Neural progenitor cell (in vitro differentiated cells): ENCODE results near the gene LARGE1. TPM values are rescaled to one million over a fixed set of nuclear protein-coding genes. Genes with fewer than 3 reads are reported as not detected.

Experiments
- DNase-seq: peaks from one replicate; pipeline ENCODE4 v3.0.0-alpha.2; 2016; ENCODE audit warnings: low spot score
- H2AFZ ChIP-seq: fragments of 200-600 bp; sonication (generic); replicated peaks from 2 replicates; pipeline ENCODE4 v1.6.1; 2016; ENCODE audit warnings: antibody characterized with exemption
- H3F3A ChIP-seq: fragments of 200-600 bp; sonication (generic); 2 replicates; pipeline ENCODE4 v1.6.1; 2016; ENCODE audit warnings: antibody characterized with exemption, low read depth
- H3K27ac ChIP-seq: fragments of 200-600 bp; sonication (generic); 2 replicates; pipeline ENCODE4 v1.5.1; 2016; ENCODE audit warnings: mild to moderate bottlenecking
- H3K27me3 ChIP-seq: fragments of 200-600 bp; sonication (generic); 2 replicates; pipeline ENCODE4 v1.6.1; 2016; ENCODE audit warnings: mild to moderate bottlenecking, moderate library complexity
- H3K36me3 ChIP-seq: fragments of 200-600 bp; sonication (generic); 2 replicates; pipeline ENCODE4 v1.5.1; 2016
- H3K4me1 ChIP-seq: fragments of 200-600 bp; sonication (generic); 2 replicates; pipeline ENCODE4 v1.6.1; 2016; ENCODE audit warnings: mixed run types
- H3K4me2 ChIP-seq: fragments of 200-600 bp; sonication (generic); 2 replicates; pipeline ENCODE4 v1.6.1; 2016
- H3K4me3 ChIP-seq: fragments of 200-600 bp; sonication (generic); 2 replicates; pipeline ENCODE4 v1.5.1; 2016
- H3K79me2 ChIP-seq: fragments of 200-600 bp; sonication (generic); 2 replicates; pipeline ENCODE4 v1.6.1; 2016; ENCODE audit warnings: low read depth
- H3K9ac ChIP-seq: fragments of 200-600 bp; sonication (generic); 2 replicates; pipeline ENCODE4 v1.6.1; 2016
- H3K9me3 ChIP-seq: fragments of 200-600 bp; sonication (generic); 2 replicates; pipeline ENCODE4 v1.5.1; 2016; ENCODE audit warnings: low read depth
- H4K20me1 ChIP-seq: fragments of 200-600 bp; sonication (generic); 2 replicates; pipeline ENCODE4 v1.6.1; 2016; ENCODE audit warnings: low read depth
- H3K27ac Mint-ChIP-seq: 3 replicates; pipeline ENCODE4 v1.8.0; 2021; ENCODE audit warnings: mixed read lengths
- H3K27me3 Mint-ChIP-seq: 2 replicates; pipeline ENCODE4 v1.8.0; 2022; ENCODE audit warnings: low read depth, mild to moderate bottlenecking, inconsistent platforms, moderate library complexity, mixed read lengths; ENCODE audit not compliant: insufficient read depth
- H3K36me3 Mint-ChIP-seq: 3 replicates; pipeline ENCODE4 v1.8.0; 2021; ENCODE audit warnings: mixed read lengths
- H3K4me1 Mint-ChIP-seq: 3 replicates; pipeline ENCODE4 v1.8.0; 2021; ENCODE audit warnings: mixed read lengths
- H3K4me3 Mint-ChIP-seq: 3 replicates; pipeline ENCODE4 v1.8.0; 2021; ENCODE audit warnings: mild to moderate bottlenecking, moderate library complexity, mixed read lengths
- H3K9me3 Mint-ChIP-seq: 3 replicates; pipeline ENCODE4 v1.8.0; 2020; ENCODE audit warnings: mixed read lengths
- EZH2 ChIP-seq: fragments of 200-600 bp; sonication (generic); IDR thresholded peaks from 2 replicates; pipeline ENCODE4 v1.6.1; 2017; ENCODE audit warnings: antibody characterized with exemption, mild to moderate bottlenecking, moderate library complexity
- EZH2phosphoT487 ChIP-seq: fragments of 200-600 bp; sonication (generic); IDR thresholded peaks from 2 replicates; pipeline ENCODE4 v1.6.1; 2017; ENCODE audit warnings: antibody characterized with exemption
- total RNA-seq: library from RNA; depleted of rRNA; stranded (reverse); fragments of >200 nt; gene quantifications from 2 replicates; pipeline ENCODE4 v1.2.3, GENCODE V29; 2015; ENCODE audit warnings: low replicate concordance
- TF ChIP-seq, protein P1 (sequence below): fragments of 200-600 bp; sonication (generic); IDR thresholded peaks from 2 replicates; pipeline ENCODE4 v1.5.1; 2017; ENCODE audit warnings: antibody characterized with exemption, mild to moderate bottlenecking

The LARGE1 gene
- total RNA-seq, 1 donor from 2014 or later: 24.9 TPM

DNA sequence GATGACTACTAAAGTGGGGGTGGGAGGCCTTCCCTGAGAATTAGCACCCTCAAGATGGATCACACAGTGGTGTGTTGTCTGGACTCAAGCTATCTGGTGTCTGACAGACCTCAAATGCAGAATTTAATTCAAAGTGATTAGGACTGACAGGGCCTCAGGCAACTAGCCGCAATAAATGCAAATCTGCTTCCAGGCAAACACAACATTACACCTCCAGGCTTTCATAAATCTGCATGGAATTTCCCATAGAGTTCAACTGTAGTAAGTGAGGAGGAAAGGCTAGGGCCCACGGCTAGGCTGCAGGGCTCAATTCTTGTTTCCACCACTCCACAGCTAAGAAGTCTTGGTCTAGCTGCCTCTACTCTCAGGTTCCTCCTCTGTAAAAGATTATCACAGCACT, 331.4 kb downstream of the LARGE1 start:
- no peaks in the 10 kb centered on the region for H3K27me3 ChIP-seq
- H2AFZ ChIP-seq: no peak overlapping the region
- H3K4me3 ChIP-seq: no peak overlapping the region
- H3K4me1 ChIP-seq: peaks cover 6% of the 10 kb centered on the region
- H3K27ac Mint-ChIP-seq: no peak overlapping the region
- H3K27me3 Mint-ChIP-seq: peaks cover 4% of the 10 kb centered on the region
- H3K9me3 Mint-ChIP-seq: peaks cover 3% of the 10 kb centered on the region
- DNase-seq: no peak
- no peak overlapping the region for H3K4me2 ChIP-seq
- H3K27ac ChIP-seq: no peak overlapping the region
- no peaks in the 10 kb centered on the region for H3K36me3 ChIP-seq
- H3K36me3 Mint-ChIP-seq: peaks cover 15% of the 10 kb centered on the region
- no peaks in the 10 kb centered on the region for H3K79me2 ChIP-seq
- peaks cover 8% of the 10 kb centered on the region for H3K4me1 Mint-ChIP-seq
- H3F3A ChIP-seq: no peaks in the 10 kb centered on the region
- no peak for TF ChIP-seq EZH2
- no peak for TF ChIP-seq EZH2phosphoT487
- TF ChIP-seq, protein P1, sequence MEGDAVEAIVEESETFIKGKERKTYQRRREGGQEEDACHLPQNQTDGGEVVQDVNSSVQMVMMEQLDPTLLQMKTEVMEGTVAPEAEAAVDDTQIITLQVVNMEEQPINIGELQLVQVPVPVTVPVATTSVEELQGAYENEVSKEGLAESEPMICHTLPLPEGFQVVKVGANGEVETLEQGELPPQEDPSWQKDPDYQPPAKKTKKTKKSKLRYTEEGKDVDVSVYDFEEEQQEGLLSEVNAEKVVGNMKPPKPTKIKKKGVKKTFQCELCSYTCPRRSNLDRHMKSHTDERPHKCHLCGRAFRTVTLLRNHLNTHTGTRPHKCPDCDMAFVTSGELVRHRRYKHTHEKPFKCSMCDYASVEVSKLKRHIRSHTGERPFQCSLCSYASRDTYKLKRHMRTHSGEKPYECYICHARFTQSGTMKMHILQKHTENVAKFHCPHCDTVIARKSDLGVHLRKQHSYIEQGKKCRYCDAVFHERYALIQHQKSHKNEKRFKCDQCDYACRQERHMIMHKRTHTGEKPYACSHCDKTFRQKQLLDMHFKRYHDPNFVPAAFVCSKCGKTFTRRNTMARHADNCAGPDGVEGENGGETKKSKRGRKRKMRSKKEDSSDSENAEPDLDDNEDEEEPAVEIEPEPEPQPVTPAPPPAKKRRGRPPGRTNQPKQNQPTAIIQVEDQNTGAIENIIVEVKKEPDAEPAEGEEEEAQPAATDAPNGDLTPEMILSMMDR: no peak
- no peak overlapping the region for H3K9ac ChIP-seq
- no peaks in the 10 kb centered on the region for H3K9me3 ChIP-seq
- H3K4me3 Mint-ChIP-seq: no peak overlapping the region
- no peaks in the 10 kb centered on the region for H4K20me1 ChIP-seq

DNA sequence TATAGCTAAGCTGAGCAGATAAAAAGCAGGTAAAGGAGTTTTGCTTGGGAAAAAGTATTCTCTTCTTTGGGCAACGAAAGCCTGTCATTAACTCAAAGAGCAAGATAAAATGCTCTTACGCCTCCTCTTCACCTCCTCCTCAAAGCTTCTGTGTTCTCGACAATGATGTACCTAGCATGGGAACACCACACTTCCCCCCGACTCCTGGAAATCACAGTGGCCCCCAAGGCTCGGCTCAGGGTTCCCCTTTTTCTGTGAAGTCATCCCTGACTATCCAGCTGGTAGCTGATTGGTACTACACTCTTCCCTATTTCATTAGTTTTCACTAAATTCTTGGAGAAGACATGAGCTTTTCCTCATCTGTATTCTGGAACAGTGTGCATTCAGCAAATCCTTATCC, 336.1 kb downstream of the LARGE1 start:
- H3K9me3 ChIP-seq: no peaks in the 10 kb centered on the region
- H3K4me3 ChIP-seq: no peak overlapping the region
- H3K27me3 ChIP-seq: no peaks in the 10 kb centered on the region
- Mint-ChIP-seq H3K9me3 (peaks cover 3% of the 10 kb centered on the region), H3K27me3 (peaks cover 2% of the 10 kb centered on the region), H3K4me3 (no peak overlapping the region), H3K27ac (no peak overlapping the region), H3K4me1 (peaks cover 13% of the 10 kb centered on the region), H3K36me3 (peaks cover 6% of the 10 kb centered on the region)
- H3K79me2 ChIP-seq: no peaks in the 10 kb centered on the region
- peaks cover 6% of the 10 kb centered on the region for H3K4me1 ChIP-seq
- no peak for DNase-seq
- H4K20me1 ChIP-seq: no peaks in the 10 kb centered on the region
- H3K9ac ChIP-seq: no peak overlapping the region
- TF ChIP-seq, protein P1: no peak
- no peak for TF ChIP-seq EZH2phosphoT487
- TF ChIP-seq EZH2: no peak
- H3K36me3 ChIP-seq: no peaks in the 10 kb centered on the region
- H2AFZ ChIP-seq: no peak overlapping the region
- no peaks in the 10 kb centered on the region for H3F3A ChIP-seq
- no peak overlapping the region for H3K27ac ChIP-seq
- no peak overlapping the region for H3K4me2 ChIP-seq

DNA sequence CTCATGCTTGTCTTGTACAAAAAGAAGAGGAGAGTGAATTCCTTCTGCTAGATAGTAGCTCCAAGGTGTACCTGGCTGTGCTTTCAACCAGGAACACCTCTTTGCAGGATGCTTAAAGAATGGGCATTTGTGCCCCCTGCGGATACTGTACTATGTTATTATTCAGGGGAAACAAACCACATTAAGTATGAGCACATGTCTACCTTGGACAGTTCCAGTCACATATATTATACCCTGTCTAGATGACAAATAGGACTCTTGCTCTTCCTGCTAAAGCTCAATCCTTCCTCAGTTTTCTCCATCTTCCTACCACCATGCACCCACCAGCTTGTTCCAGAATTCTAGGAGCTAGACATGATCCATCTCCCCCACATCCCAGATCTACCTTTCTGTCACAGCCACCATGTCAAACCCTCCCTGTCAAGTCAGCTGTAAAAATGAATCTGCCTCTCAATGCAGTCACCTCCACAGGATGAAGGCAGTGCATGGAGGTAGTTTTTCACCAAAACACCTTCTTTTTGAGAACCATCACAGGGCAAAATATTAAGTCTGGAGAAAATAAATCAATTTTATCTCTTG, 337.4 kb downstream of the LARGE1 start:
- no peaks in the 10 kb centered on the region for H3F3A ChIP-seq
- H3K36me3 ChIP-seq: no peaks in the 10 kb centered on the region
- Mint-ChIP-seq H3K9me3 (peaks cover 3% of the 10 kb centered on the region), H3K27me3 (peaks cover 2% of the 10 kb centered on the region), H3K27ac (no peak overlapping the region), H3K4me3 (no peak overlapping the region), H3K36me3 (peaks cover 4% of the 10 kb centered on the region), H3K4me1 (peaks cover 25% of the 10 kb centered on the region)
- H3K9me3 ChIP-seq: no peaks in the 10 kb centered on the region
- no peaks in the 10 kb centered on the region for H3K79me2 ChIP-seq
- no peak overlapping the region for H3K27ac ChIP-seq
- TF ChIP-seq EZH2phosphoT487 (no peak), EZH2 (no peak)
- TF ChIP-seq, protein P1: no peak
- H4K20me1 ChIP-seq: no peaks in the 10 kb centered on the region
- no peak overlapping the region for H2AFZ ChIP-seq
- no peak overlapping the region for H3K4me3 ChIP-seq
- H3K4me1 ChIP-seq: peaks cover 6% of the 10 kb centered on the region
- DNase-seq: no peak
- H3K4me2 ChIP-seq: no peak overlapping the region
- no peak overlapping the region for H3K9ac ChIP-seq
- H3K27me3 ChIP-seq: no peaks in the 10 kb centered on the region
